Endothelial cell of umbilical vein (primary cell): Measurements from ENCODE around the gene PRPS1L1. TPM values are rescaled to one million over a fixed set of nuclear protein-coding genes. Genes with fewer than 3 reads are reported as not detected.

ENCODE experiments used
- BruUV-seq: library from RNA; stranded (reverse); fragments of 400-500 nt; replicated peaks from 2 replicates; lab custom pipeline; 2021; lab: Mats Ljungman, UMichigan
- CTCF ChIA-PET: fragments of 300-600, 350-600 bp; sonication (Branson Sonifier 250); formaldehyde crosslinking; loops from one replicate; lab custom pipeline; 2021; ENCODE audit warnings: antibody characterized with exemption, inconsistent platforms; lab: Charles Lee
- POLR2A ChIA-PET: fragments of 300-600, 350-600 bp; sonication (Branson Sonifier 250); formaldehyde crosslinking; loops from one replicate; lab custom pipeline; 2021; ENCODE audit warnings: antibody characterized with exemption, inconsistent platforms; lab: Charles Lee
- DNase-seq: peaks from one replicate; pipeline ENCODE4 v3.0.0-alpha.2; 2011; ENCODE audit warnings: low read depth, low spot score
- FAIRE-seq: peaks from 2 replicates; lab custom pipeline; 2011; peaks lifted over from hg19 to GRCh38; lab: Jason Lieb, UNC
- H2AFZ ChIP-seq: 2 replicates; pipeline ENCODE4 v1.6.0; 2012; ENCODE audit warnings: low read depth, low read length, control low read depth, inconsistent platforms
- H3K27ac ChIP-seq: 2 replicates; pipeline ENCODE4 v1.5.1; 2011; ENCODE audit warnings: low read depth, mild to moderate bottlenecking, control low read depth, low read length, moderate library complexity; ENCODE audit not compliant: insufficient read depth
- H3K27me3 ChIP-seq, 2 experiments: 2 replicates each; pipeline versions ENCODE4 v1.6.0 to v1.6.1; 2011; ENCODE audit warnings: low read length in 2 of 2, mixed read lengths in 1 of 2; ENCODE audit not compliant: control insufficient read depth in 2 of 2, insufficient read depth in 2 of 2
- H3K36me3 ChIP-seq, 2 experiments: 2 replicates in 1 of 2; 3 replicates in 1 of 2; pipeline ENCODE4 v1.5.1; 2011; ENCODE audit warnings: low read length in 2 of 2, mild to moderate bottlenecking in 1 of 2, moderate library complexity in 1 of 2; ENCODE audit not compliant: control insufficient read depth in 2 of 2, insufficient read depth in 2 of 2; ENCODE audit errors: extremely low read depth in 1 of 2
- H3K4me1 ChIP-seq: 3 replicates; pipeline ENCODE4 v1.5.1; 2011; ENCODE audit warnings: mild to moderate bottlenecking, low read length; ENCODE audit not compliant: control insufficient read depth, insufficient read depth; ENCODE audit errors: extremely low read depth
- H3K4me2 ChIP-seq: 2 replicates; pipeline ENCODE4 v1.6.1; 2011; ENCODE audit warnings: low read length, control low read depth, mixed read lengths; ENCODE audit not compliant: insufficient read depth
- H3K4me3 ChIP-seq, 3 experiments: fragments of 200-600 bp in 1 of 3; sonication (generic), shearing (Covaris generic) in 1 of 3; replicated peaks in 1 of 3; 2 replicates each; pipeline ENCODE4 v1.5.1; 2011 to 2016; ENCODE audit warnings: control low read depth in 3 of 3, low read length in 3 of 3, mild to moderate bottlenecking in 2 of 3, inconsistent platforms in 1 of 3, low read depth in 1 of 3, moderate library complexity in 1 of 3; ENCODE audit not compliant: insufficient read depth in 1 of 3
- H3K79me2 ChIP-seq: 2 replicates; pipeline ENCODE4 v1.6.0; 2012; ENCODE audit warnings: low read length, inconsistent platforms; ENCODE audit not compliant: control insufficient read depth, insufficient read depth
- H3K9ac ChIP-seq: replicated peaks from 2 replicates; pipeline ENCODE3; 2011; ENCODE audit warnings: low read length, control low read depth; ENCODE audit not compliant: insufficient read depth; ENCODE audit errors: extremely low read depth
- H3K9me1 ChIP-seq: replicated peaks from 3 replicates; pipeline ENCODE4 v1.6.0; 2011; ENCODE audit warnings: mild to moderate bottlenecking, low read length; ENCODE audit not compliant: control insufficient read depth, insufficient read depth; ENCODE audit errors: extremely low read depth
- H3K9me3 ChIP-seq: replicated peaks from 2 replicates; pipeline ENCODE4 v1.5.1; 2012; ENCODE audit warnings: low read length, inconsistent platforms; ENCODE audit not compliant: control insufficient read depth, insufficient read depth
- H4K20me1 ChIP-seq: replicated peaks from 2 replicates; pipeline ENCODE3; 2011; ENCODE audit warnings: mild to moderate bottlenecking, low read length; ENCODE audit not compliant: control insufficient read depth, insufficient read depth; ENCODE audit errors: extremely low read depth
- EZH2 ChIP-seq: IDR thresholded peaks from 2 replicates; pipeline ENCODE4 v1.6.1; 2012; ENCODE audit warnings: borderline replicate concordance, low read depth, mild to moderate bottlenecking, moderate library complexity, low read length, inconsistent platforms; ENCODE audit not compliant: severe bottlenecking
- FOS ChIP-seq: IDR thresholded peaks from 2 replicates; pipeline ENCODE4 v1.6.1; 2011; ENCODE audit warnings: mild to moderate bottlenecking, low read length, moderate library complexity, borderline replicate concordance; ENCODE audit not compliant: insufficient read depth
- MYC ChIP-seq: IDR thresholded peaks from one replicate; pipeline ENCODE4 v1.6.1; 2011; ENCODE audit warnings: mild to moderate bottlenecking, low read depth, low read length
- POLR2A ChIP-seq: IDR thresholded peaks from 2 replicates; pipeline ENCODE4 v1.6.1; 2012; ENCODE audit warnings: low read depth, mild to moderate bottlenecking, control low read depth, low read length
- POLR2AphosphoS5 ChIP-seq: IDR thresholded peaks from 2 replicates; pipeline ENCODE4 v1.6.1; 2012; ENCODE audit warnings: low read depth, mild to moderate bottlenecking, control low read depth, low read length, moderate library complexity; ENCODE audit not compliant: insufficient read depth
- dilution Hi-C: fragments of 300-500 bp; cut with MboI; formaldehyde crosslinking; loops from one replicate; pipeline ENCODE4 v1.15.0; 2019; ENCODE audit warnings: low sequenced_read_pairs; ENCODE audit not compliant: extremely low pct_ligation_motif_present
- intact Hi-C: fragments of 100-400 bp; cut with micrococcal nuclease; formaldehyde crosslinking; loops from one replicate; pipeline ENCODE4 v1.10.0; 2022
- polyA plus RNA-seq, 4 experiments: library from polyadenylated mRNA; depleted of rRNA in 3 of 4; stranded (reverse) in 3 of 4; unstranded in 1 of 4; fragments of >200 nt; gene quantifications; 2 replicates each; pipeline versions ENCODE4 v1.2.1 to v1.2.3, GENCODE V29; 2011 to 2012; ENCODE audit warnings: missing spikeins in 1 of 4
- total RNA-seq: library from RNA; stranded (reverse); gene quantifications from 2 replicates; pipeline ENCODE4 v1.2.3, GENCODE V29; 2021

The PRPS1L1 gene
- total and polyA plus RNA-seq, 2 donors (not counting 3 experiments of a cell fraction or from before 2014, with no cell fraction given), result not detected

- H3K27me3 ChIP-seq, result no peaks in the 10 kb centered on the region
- H3K4me3 ChIP-seq, result no peak overlapping the region
- no peak overlapping the region for H3K9ac ChIP-seq
- H3K9me3 ChIP-seq, result no peaks in the 10 kb centered on the region
- TF ChIP-seq MYC (no peak), FOS (no peak), POLR2AphosphoS5 (no peak), EZH2 (no peak), POLR2A (no peak)
- BruUV-seq, result no TSS peak
- CTCF ChIA-PET, result interaction anchor here (0.7 to 1.9 kb wide), 6 partner anchors 9 to 293 kb away, joined by 3 to 10 read pairs (median 3); no protein-coding TSS in a partner anchor
- no peaks in the 10 kb centered on the region for H4K20me1 ChIP-seq
- H3K4me2 ChIP-seq, result no peak overlapping the region
- POLR2A ChIA-PET, result no interaction called here
- no peaks in the 10 kb centered on the region for H3K36me3 ChIP-seq
- no peak overlapping the region for H3K27ac ChIP-seq
- intact Hi-C loops, result no loop called here
- FAIRE-seq (no peak), DNase-seq (no peak)
- H3K9me1 ChIP-seq, result no peaks in the 10 kb centered on the region
- H2AFZ ChIP-seq, result no peak overlapping the region
- no peaks in the 10 kb centered on the region for H3K79me2 ChIP-seq
- dilution Hi-C loops, result no loop called here
- no peaks in the 10 kb centered on the region for H3K4me1 ChIP-seq
These were observed 35.7 kb upstream of the PRPS1L1 start for GRCh38 chr7:18063149-18063901.

DNA sequence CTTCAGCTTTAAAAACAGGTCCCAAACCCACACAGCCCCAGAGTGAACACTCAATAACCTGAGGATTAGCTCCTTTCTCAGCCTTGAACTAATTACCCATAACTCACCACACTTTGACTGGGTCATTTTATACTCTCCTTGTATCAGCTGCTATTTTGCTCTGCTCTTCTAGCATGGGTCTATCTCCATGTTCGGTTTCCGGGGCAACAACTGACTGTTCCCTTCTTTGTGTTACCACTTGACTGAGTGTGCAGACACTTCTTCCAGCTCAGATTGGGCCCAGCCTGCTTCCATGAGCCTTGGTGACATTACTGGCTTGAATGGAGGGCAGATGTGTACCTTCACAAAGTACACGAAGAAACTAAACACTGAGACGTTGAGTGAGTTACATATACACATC lies 31.5 kb upstream of the PRPS1L1 start:
- Histone ChIP-seq H2AFZ (no peak overlapping the region), H3K4me2 (no peak overlapping the region), H3K27ac (no peak overlapping the region), H3K4me3 (no peak overlapping the region), H4K20me1 (no peaks in the 10 kb centered on the region), H3K79me2 (no peaks in the 10 kb centered on the region), H3K9me1 (no peaks in the 10 kb centered on the region), H3K9ac (no peak overlapping the region), H3K4me1 (no peaks in the 10 kb centered on the region), H3K36me3 (no peaks in the 10 kb centered on the region), H3K27me3 (no peaks in the 10 kb centered on the region), H3K9me3 (no peaks in the 10 kb centered on the region)
- no peak for TF ChIP-seq FOS
- POLR2A ChIA-PET, result interaction anchor here (0.6 kb wide), 1 partner anchor 94 kb away, joined by 3 read pairs; no protein-coding TSS in a partner anchor
- no peak for FAIRE-seq
- CTCF ChIA-PET, result interaction anchor here (0.8 to 2.2 kb wide), 3 partner anchors 9 to 289 kb away, joined by 3 to 7 read pairs (median 4); no protein-coding TSS in a partner anchor
- BruUV-seq, result no TSS peak
- dilution Hi-C loops, result no loop called here
- intact Hi-C loops, result no loop called here
- DNase-seq, result no peak
